Retina (tissue), 1 donor: Measurements from ENCODE around the gene WNT7B.

ENCODE experiments used
- DNase-seq: peaks from one replicate; pipeline ENCODE4 v3.0.0-alpha.2; 2016

The WNT7B gene

GRCh38 chr22:45884201-45885062, 92.5 kb downstream of the WNT7B start:
- DNase-seq = no peak

- no peak for DNase-seq
Measured at GRCh38 chr22:45883811-45884170, 93.2 kb downstream of the WNT7B start.

GRCh38 chr22:45882881-45883810, 93.8 kb downstream of the WNT7B start:
- DNase-seq = no peak

- no peak for DNase-seq
Measured at GRCh38 chr22:45881524-45881875, 95.5 kb downstream of the WNT7B start.

GRCh38 chr22:45880716-45881523, 96.0 kb downstream of the WNT7B start:
- peak; percentile 83 for DNase-seq

- DNase-seq = peak; percentile 73
Measured at GRCh38 chr22:45880091-45880715, 96.8 kb downstream of the WNT7B start.

GRCh38 chr22:45879552-45879949, 97.4 kb downstream of the WNT7B start:
- DNase-seq = no peak

- peak; percentile 63 for DNase-seq
Measured at GRCh38 chr22:45878901-45879551, 97.9 kb downstream of the WNT7B start.

GRCh38 chr22:45878051-45878781, 98.7 kb downstream of the WNT7B start:
- peak; percentile 77 for DNase-seq

- no peak for DNase-seq
Measured at GRCh38 chr22:45877651-45878050, 99.3 kb downstream of the WNT7B start.

GRCh38 chr22:45877036-45877380, 100.0 kb downstream of the WNT7B start:
- no peak for DNase-seq

- DNase-seq = no peak
Measured at GRCh38 chr22:45876136-45877035, 100.6 kb downstream of the WNT7B start.

- DNase-seq = no peak
Measured at GRCh38 chr22:45872659-45873263, 104.2 kb downstream of the WNT7B start.

GRCh38 chr22:45871721-45872120, 105.2 kb downstream of the WNT7B start:
- DNase-seq = no peak
